Head of caudate nucleus (tissue), 42 donors: ENCODE results near the gene SCN1A.
"Not testable (repeated sequence)": the region's sequence is repeated elsewhere in the genome, so short reads cannot be mapped to it uniquely, and the experiment has no call there.

ENCODE experiments used
- DNase-seq, 42 donors: peaks; one replicate each; pipeline versions ENCODE4 v3.0.0 to v3.0.0-alpha.2; 2020 to 2021; ENCODE audit warnings: mixed read lengths in 7 of 42
- intact Hi-C: fragments of 100-400 bp; cut with DNase I; formaldehyde crosslinking; loops from one replicate; pipeline ENCODE4 v1.15.0; 2022

SCN1A gene

GRCh38 chr2:166025313-166025712 lies 102.5 kb downstream of the SCN1A start:
- no peak for DNase-seq
- intact Hi-C loops, result no loop called here

- intact Hi-C loops, result no loop called here
- DNase-seq, result no peak
These were observed 110.6 kb downstream of the SCN1A start for GRCh38 chr2:166017208-166017607.

- no peak for DNase-seq
These were observed 113.9 kb downstream of the SCN1A start for GRCh38 chr2:166013878-166014277.

GRCh38 chr2:166011660-166012059 lies 116.2 kb downstream of the SCN1A start:
- DNase-seq, result no peak
- intact Hi-C loops, result no loop called here

More at GRCh38 chr2:166013878-166014277, 113.9 kb downstream of the SCN1A start:
- intact Hi-C loops, result no loop called here

GRCh38 chr2:166000401-166000800 lies 127.4 kb downstream of the SCN1A start:
- DNase-seq, result no peak
- intact Hi-C loops, result no loop called here

GRCh38 chr2:165990846-165991245 lies 137.0 kb downstream of the SCN1A start:
- intact Hi-C loops, result no loop called here
- DNase-seq, result no peak

GRCh38 chr2:165989851-165990250 lies 138.0 kb downstream of the SCN1A start:
- intact Hi-C loops, result no loop called here
- no peak for DNase-seq

- intact Hi-C loops, result no loop called here
- no peak for DNase-seq
These were observed 142.7 kb downstream of the SCN1A start for GRCh38 chr2:165985120-165985519.

- intact Hi-C loops, DNase-seq: not testable (repeated sequence)
These were observed 155.7 kb downstream of the SCN1A start for GRCh38 chr2:165972161-165972560.

GRCh38 chr2:165970663-165971062 lies 157.2 kb downstream of the SCN1A start:
- DNase-seq, result no peak
- intact Hi-C loops, result no loop called here

GRCh38 chr2:165969227-165969626 lies 158.6 kb downstream of the SCN1A start:
- intact Hi-C loops, result no loop called here

GRCh38 chr2:165967746-165968145 lies 160.1 kb downstream of the SCN1A start:
- intact Hi-C loops, result no loop called here
- no peak for DNase-seq

More at GRCh38 chr2:165969227-165969626, 158.6 kb downstream of the SCN1A start:
- no peak for DNase-seq

GRCh38 chr2:165961818-165962217 lies 166.0 kb downstream of the SCN1A start:
- no peak for DNase-seq
- intact Hi-C loops, result no loop called here

- intact Hi-C loops, result loop anchor here (10.0 kb wide), 1 partner anchor 165 kb away; the partner anchor contains the start of gene SCN1A
- no peak for DNase-seq
These were observed 168.4 kb downstream of the SCN1A start for GRCh38 chr2:165959371-165959770.

- intact Hi-C loops, result loop anchor here (10.0 kb wide), 1 partner anchor 166 kb away; the partner anchor contains the start of gene SCN1A
- DNase-seq, result no peak
These were observed 169.4 kb downstream of the SCN1A start for GRCh38 chr2:165958313-165958960.

GRCh38 chr2:165957030-165957675 lies 170.7 kb downstream of the SCN1A start:
- intact Hi-C loops, result loop anchor here (10.0 kb wide), 1 partner anchor 168 kb away; the partner anchor contains the start of gene SCN1A
- DNase-seq, result peak in 1 of 42 donors; percentile 41

- DNase-seq, result peak; percentile 84 to 98 (median 97)
- intact Hi-C loops, result loop anchor here (5.0 to 10.0 kb wide), 2 partner anchors 67 to 171 kb away; partner anchors contain the start of gene SCN1A
These were observed 173.9 kb downstream of the SCN1A start, which contains the start of gene TTC21B for GRCh38 chr2:165953655-165954606. TSS of gene TTC21B (minus strand) at chr2:165953776. CDS start at chr2:165953705, 71 bp downstream.

- intact Hi-C loops, result loop anchor here (5.0 to 10.0 kb wide), 2 partner anchors 66 to 172 kb away; partner anchors contain the start of gene SCN1A
- DNase-seq, result no peak
These were observed 174.5 kb downstream of the SCN1A start for GRCh38 chr2:165953306-165953654.

GRCh38 chr2:165952741-165953211 lies 175.0 kb downstream of the SCN1A start:
- DNase-seq, result no peak
- intact Hi-C loops, result loop anchor here (5.0 to 10.0 kb wide), 2 partner anchors 65 to 172 kb away; partner anchors contain the start of gene SCN1A
